Kidney capillary endothelial cell (primary cell): ENCODE results near the gene ZFP3.
"Not testable (repeated sequence)": the region's sequence is repeated elsewhere in the genome, so short reads cannot be mapped to it uniquely, and the experiment has no call there.

Source experiments
- DNase-seq: peaks from one replicate; pipeline ENCODE4 v3.0.0-alpha.2; 2018; ENCODE audit warnings: low spot score

The ZFP3 gene

DNA sequence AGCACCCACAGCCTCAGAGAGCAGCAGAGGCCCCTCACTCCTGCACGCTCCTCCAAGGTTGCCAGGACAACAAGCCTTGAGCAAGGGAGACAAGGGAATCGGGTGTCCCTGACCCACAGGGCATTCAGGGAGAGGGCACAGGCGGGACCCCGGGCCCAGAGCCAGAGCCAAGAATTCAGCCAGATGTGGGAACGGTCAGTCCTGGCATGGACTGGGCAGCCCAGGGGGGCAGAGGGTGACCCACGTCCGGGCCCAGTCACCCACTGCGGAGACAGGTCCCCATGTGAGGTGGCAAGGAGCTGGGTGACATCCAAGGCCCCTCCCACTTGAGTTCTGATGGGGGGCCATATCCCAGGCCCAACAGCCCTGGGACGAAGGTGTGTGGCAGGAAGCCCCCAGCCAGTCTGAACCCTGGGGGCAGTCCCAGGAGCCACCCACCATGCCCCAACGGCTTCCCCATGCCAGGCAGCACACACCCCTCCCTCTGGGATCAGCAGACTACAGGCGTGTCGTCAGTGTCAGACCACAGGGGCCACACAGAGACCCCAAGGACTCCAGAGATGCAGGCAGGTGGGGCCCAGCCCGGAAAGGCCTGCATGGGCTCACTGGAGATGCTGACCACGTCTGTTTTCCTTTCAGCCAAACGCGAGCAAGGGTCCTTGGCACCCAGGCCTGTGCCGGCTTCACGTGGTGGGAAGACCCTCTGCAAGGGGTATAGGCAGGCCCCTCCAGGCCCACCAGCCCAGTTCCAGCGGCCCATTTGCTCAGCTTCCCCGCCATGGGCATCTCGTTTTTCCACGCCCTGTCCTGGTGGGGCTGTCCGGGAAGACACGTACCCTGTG lies 60.6 kb downstream of the ZFP3 start:
- no peak for DNase-seq

DNA sequence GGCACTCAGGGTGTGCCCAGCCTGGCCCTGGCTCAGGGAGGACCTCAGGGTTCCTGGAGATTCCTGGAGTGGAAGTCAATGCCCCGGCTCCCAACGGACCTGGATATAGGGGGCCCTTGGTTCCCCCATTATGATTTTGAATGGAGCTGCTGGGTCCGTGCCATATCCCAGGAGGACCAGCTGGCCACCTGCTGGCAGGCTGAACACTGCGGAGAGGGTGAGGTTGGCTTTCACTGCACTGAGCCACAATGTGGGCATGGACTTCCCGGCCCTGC lies 61.1 kb downstream of the ZFP3 start:
- no peak for DNase-seq

DNA sequence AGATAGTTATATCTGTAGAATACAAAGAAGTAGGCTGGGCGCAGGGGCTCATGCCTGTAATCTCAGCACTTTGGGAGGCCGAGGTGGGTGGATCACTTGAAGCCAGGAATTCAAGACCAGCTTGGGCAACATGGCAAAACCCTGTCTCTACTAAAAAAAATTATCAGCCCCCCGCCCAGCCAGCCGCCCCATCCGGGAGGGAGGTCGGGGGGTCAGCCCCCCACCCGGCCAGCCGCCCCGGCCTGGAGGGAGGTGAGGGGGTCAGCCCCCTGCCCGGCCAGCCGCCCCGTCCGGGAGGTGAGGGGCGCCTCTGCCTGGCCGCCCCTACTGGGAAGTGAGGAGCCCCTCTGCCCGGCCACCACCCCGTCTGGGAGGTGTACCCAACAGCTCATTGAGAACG lies 64.6 kb downstream of the ZFP3 start:
- DNase-seq = not testable (repeated sequence)
